Fibroblast of villous mesenchyme (primary cell): ENCODE measurements around the gene CLTCL1. TPM values are rescaled to one million over a fixed set of nuclear protein-coding genes. Genes with fewer than 3 reads are reported as not detected.

Experiments used
- DNase-seq: peaks from one replicate; pipeline ENCODE4 v3.0.0-alpha.2; 2010; ENCODE audit warnings: low read depth
- H3K4me3 ChIP-seq: 2 replicates; pipeline ENCODE4 v1.5.1; 2011; ENCODE audit warnings: low read depth, mild to moderate bottlenecking, low read length
- total RNA-seq: library from RNA; depleted of rRNA; stranded (reverse); fragments of >200 nt; gene quantifications from 2 replicates; pipeline ENCODE4 v1.2.3, GENCODE V29; 2012
- TF ChIP-seq, protein P1 (sequence below): IDR thresholded peaks from 2 replicates; pipeline ENCODE4 v1.5.1; 2012; ENCODE audit warnings: low read depth, mild to moderate bottlenecking, low read length; ENCODE audit not compliant: insufficient read depth

Gene CLTCL1
- total RNA-seq, 1 donor, result 9.5 TPM

DNA sequence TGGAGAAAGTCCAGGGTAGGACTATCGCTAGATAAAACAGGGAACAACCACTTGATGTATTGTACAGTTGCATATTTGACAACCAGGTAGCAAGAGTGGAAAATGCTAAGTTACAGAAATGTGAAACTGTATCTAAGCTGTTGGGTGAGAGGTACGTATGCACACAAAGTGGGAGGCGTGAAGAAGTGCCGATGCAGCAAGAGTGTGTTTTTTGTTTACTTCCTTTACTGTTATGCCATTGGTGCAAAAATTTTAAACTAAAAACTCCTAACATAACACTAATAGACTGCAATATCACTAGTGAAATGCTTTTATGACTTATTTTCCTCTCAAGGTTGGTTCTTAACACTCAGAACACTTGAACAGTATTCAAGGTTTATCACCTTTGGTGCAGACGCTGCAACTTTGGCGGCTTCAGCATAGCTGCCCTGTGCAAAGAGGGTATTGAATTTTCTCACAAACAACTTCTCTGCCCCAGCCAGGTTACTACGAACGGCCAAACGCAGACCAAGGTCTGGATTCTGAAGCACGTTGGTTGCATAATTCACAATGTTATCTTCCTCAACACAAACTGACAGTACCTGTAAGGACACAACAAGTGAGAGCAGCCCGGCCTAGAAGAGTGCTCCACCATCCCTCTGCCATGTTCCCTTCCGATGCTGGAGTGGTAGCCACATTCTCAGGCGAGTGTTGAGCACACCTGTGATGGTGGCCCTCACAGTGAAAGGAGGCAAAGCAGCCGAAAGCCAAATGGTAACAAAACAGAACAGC, 57.2 kb downstream of the CLTCL1 start:
- DNase-seq, result no peak
- TF ChIP-seq, protein P1, sequence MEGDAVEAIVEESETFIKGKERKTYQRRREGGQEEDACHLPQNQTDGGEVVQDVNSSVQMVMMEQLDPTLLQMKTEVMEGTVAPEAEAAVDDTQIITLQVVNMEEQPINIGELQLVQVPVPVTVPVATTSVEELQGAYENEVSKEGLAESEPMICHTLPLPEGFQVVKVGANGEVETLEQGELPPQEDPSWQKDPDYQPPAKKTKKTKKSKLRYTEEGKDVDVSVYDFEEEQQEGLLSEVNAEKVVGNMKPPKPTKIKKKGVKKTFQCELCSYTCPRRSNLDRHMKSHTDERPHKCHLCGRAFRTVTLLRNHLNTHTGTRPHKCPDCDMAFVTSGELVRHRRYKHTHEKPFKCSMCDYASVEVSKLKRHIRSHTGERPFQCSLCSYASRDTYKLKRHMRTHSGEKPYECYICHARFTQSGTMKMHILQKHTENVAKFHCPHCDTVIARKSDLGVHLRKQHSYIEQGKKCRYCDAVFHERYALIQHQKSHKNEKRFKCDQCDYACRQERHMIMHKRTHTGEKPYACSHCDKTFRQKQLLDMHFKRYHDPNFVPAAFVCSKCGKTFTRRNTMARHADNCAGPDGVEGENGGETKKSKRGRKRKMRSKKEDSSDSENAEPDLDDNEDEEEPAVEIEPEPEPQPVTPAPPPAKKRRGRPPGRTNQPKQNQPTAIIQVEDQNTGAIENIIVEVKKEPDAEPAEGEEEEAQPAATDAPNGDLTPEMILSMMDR, result no peak
- H3K4me3 ChIP-seq, result no peak overlapping the region

DNA sequence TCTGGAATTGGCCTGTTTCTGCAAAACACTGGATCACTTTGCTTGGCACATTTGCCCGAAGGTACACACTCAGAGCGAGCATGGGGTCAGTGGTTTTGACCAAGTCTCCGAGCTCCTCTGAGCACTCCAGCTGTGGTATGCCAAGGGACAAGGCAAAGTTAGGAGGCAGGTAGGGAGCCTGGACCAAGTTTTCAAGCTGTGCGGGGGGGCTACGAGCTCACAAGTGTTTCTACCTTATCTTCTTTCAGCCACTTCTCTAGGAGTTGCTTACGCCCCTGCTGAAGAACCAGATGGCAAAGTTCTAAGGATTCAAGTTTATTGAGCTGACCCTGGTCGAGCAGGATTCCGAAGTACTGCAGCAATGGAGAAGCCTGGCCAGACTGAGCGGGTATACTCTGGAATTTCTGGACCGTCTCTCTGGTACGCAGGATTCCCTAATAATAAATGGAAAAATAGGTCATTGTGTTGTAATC, 58.3 kb downstream of the CLTCL1 start:
- no peak overlapping the region for H3K4me3 ChIP-seq
- TF ChIP-seq, protein P1, result no peak
- DNase-seq, result no peak

DNA sequence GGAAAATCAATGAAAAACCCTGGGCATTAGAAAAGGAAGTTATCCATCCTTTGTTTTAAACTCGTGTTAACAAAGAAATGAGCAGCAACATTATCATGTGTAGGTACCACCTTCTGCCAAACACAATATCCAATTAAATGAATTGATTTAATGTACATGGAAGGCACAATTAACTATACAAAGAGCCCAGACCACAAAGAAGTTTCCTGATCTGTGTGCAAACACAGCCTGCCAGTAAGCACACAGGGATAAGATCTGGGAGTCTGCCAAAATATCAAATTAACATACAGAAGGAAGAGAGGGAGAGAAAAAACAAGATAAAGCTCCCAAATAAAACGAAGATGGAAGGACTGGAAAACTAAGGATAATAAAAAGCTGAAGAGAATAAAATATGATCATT, 58.9 kb downstream of the CLTCL1 start:
- TF ChIP-seq, protein P1, result no peak
- DNase-seq, result no peak
- no peak overlapping the region for H3K4me3 ChIP-seq

DNA sequence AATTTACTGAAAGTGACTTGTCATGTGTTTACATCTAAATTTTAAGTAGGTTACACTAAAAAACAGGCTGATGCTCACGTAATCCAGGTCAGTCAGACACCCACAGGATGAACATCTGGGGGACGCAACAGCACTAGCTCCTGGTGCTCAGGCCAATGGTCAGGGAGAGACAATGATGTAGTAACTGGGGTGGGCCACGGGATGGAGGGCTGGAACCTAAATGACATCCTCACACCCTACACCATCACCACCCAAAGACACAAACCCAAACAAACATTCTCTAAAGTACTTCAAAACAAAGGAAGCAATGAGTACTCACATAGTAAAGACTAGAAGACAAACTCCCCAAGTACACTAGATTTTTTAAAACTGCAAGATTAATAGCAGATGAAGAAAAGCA, 59.5 kb downstream of the CLTCL1 start:
- DNase-seq, result no peak
- H3K4me3 ChIP-seq, result no peak overlapping the region
- TF ChIP-seq, protein P1, result no peak

DNA sequence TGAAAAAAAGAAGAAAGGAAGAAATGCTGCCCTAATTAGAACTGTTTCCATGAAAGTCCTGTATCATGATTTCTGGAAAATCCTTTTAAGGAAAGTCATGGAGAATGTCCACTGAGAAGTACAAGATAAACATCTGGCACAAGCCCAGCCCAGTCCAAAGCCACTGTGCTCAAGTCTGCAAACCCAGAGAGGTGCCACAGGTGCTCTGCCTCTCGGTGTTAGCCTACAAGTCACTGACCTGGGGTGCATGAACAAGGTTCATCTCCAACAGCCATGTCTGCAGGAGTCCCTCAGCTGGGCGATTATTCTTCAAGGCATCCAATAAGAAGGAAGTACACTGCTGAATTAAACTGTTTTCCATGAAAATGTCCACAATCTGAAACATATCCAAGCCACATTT, 61.9 kb downstream of the CLTCL1 start:
- TF ChIP-seq, protein P1, result no peak
- no peak overlapping the region for H3K4me3 ChIP-seq
- no peak for DNase-seq

DNA sequence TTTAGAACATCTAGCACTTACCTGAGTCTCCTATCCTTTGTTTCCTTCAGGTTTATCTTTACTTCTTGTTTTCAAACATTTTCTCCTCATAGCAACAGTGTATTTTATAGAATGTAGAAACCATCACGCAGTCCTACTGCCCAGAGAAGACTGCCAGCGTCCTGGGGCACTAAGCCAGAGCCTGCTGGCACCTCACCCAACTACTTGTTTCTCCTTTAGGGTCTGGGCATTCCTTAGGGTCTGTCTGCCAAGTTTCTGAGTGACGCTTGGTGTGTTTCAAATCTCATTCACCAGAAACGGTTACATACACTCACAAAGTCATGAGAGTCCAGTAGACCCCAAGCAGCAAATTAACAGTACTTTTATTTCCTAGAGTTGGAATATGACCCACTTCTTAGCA, 63.3 kb downstream of the CLTCL1 start:
- TF ChIP-seq, protein P1, result no peak
- H3K4me3 ChIP-seq, result no peak overlapping the region
- DNase-seq, result no peak

DNA sequence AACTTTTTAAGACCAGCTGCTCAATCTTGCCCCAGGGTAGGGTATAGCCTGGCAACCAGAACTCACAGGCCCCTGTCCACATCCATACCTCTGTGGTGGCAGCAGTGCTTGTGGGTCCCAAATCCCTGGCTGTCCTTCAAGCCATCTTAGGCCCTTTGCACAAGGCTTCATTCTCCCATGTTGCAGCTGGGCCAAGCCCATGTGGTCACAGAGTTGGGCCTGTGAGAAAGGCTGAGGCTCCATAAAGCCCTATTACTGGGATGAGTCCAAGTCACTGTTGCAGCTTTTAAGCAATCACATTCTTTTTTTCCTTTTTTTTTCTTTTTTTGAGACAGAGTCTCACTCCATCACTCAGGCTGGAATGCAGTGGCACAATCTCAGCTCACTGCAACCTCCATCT, 65.1 kb downstream of the CLTCL1 start:
- DNase-seq, result no peak
- H3K4me3 ChIP-seq, result no peak overlapping the region

More for the DNA sequence above, 65.1 kb downstream of the CLTCL1 start:
- TF ChIP-seq, protein P1, result no peak
